NCI-H2107 treated with DMSO at 0.1 percent for 48 hours (cell line): ENCODE data around the gene ZBTB8B.

Source experiments
- DNase-seq: peaks from one replicate; lab custom pipeline; 2025; ENCODE audit not compliant: unreplicated experiment; lab: John Stamatoyannopoulos, UW

ZBTB8B gene

DNA sequence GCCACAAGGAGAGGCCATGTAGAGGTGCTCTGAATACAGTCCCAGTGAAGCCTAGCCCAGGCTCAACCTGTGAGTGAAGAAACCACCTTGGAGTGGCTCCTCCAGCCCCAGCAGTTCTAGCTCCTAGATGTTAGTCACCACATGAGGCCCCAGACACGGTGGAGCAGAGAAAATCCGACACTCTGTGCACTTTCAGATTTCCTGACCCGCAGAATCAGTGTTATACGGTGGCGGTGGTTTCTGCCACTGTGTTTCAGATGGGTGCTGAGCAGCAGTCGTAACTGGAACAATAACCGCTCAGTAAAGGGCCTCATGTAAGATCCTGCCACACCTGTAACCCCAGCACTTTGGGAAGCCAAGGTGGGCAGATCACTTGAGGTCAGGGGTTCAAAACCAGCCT is 38.3 kb downstream of the ZBTB8B start:
- DNase-seq, result no peak

DNA sequence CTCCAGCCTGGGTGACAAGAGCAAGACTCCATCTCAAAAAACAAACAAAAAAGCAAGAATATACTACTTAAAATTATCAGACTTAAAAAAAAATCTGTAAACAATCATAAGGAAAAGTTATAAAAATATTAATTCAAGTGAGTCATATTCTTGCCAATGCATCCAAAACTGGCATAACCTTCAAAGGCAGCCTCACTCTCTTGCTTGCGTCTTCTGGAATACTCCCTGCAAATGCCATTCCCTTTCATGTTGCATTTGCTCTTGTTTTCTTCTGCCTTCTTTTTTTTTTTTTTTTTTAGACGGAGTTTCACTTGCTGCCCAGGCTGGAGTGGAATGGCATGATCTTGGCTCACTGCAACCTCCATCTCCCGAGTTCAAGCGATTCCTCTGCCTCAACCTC is 42.1 kb downstream of the ZBTB8B start:
- no peak for DNase-seq

DNA sequence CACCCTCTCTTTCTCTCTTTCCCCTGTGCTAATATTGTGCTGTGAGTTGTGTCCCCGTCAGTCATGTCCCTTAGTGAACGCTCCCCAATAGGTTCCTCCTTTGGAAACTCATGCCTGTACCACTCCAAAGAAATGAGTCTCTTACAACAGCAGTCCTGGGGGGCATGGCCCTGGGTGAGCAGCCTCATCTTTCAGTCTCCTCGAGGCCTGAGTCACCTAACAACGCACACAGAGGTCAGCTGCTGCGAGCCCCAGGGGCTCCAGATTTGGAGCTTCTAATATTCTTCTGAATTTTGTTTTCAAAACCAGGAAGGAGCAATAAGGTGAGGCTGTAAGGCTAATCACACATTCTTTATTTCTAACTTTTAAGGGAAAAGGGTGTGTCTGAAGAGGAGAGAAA is 43.9 kb downstream of the ZBTB8B start:
- no peak for DNase-seq

GRCh38 chr1:32509939-32510338 is 45.1 kb downstream of the ZBTB8B start:
- no peak for DNase-seq
